Activated T-cell treated with anti-CD3 and anti-CD28 coated beads, Interleukin-2, amount 50 U/mL, for 24 hours (primary cell): ENCODE results near the gene ACSM2B.
A peak's percentile ranks its signal among the peaks of the same experiment; 100 is the strongest.
"Not testable (repeated sequence)": the region's sequence is repeated elsewhere in the genome, so short reads cannot be mapped to it uniquely, and the experiment has no call there.

ENCODE experiments used
- DNase-seq: peaks from one replicate; pipeline ENCODE4 v3.0.0-alpha.2; 2020
- H3K27ac Mint-ChIP-seq: 2 replicates; pipeline ENCODE4 v1.8.0; 2020; ENCODE audit warnings: mild to moderate bottlenecking, mixed read lengths
- H3K27me3 Mint-ChIP-seq: 2 replicates; pipeline ENCODE4 v1.8.0; 2020; ENCODE audit warnings: mixed read lengths
- H3K36me3 Mint-ChIP-seq: 2 replicates; pipeline ENCODE4 v1.8.0; 2020; ENCODE audit warnings: low read depth, mixed read lengths
- H3K4me1 Mint-ChIP-seq: 2 replicates; pipeline ENCODE4 v1.8.0; 2020; ENCODE audit warnings: low read depth, mixed read lengths
- H3K4me3 Mint-ChIP-seq: 2 replicates; pipeline ENCODE4 v1.8.0; 2020; ENCODE audit warnings: mild to moderate bottlenecking, moderate library complexity, mixed read lengths
- H3K9me3 Mint-ChIP-seq: 2 replicates; pipeline ENCODE4 v1.8.0; 2020; ENCODE audit warnings: mixed read lengths

Gene ACSM2B

DNA sequence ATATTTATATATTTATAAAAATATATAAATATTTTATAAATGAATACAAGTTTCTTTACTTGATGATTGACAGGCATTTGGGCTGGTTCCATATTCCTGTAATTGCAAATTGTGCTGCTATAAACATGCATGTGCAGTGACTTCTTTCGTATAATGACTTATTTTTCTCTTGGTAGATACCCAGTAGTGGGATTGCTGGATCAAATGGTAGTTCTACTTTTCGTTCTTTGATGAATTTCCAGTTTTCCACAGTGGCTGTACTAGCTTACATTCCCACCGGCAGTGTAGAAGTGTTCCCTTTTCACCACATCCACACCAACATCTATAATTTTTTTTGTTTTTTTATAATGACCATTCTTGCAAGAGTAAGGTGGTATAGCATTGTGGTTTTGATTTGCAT is 7.8 kb downstream of the ACSM2B start:
- H3K9me3 Mint-ChIP-seq, result no peaks in the 10 kb centered on the region
- no peak overlapping the region for H3K4me3 Mint-ChIP-seq
- H3K27ac Mint-ChIP-seq, result no peak overlapping the region
- no peaks in the 10 kb centered on the region for H3K4me1 Mint-ChIP-seq
- no peaks in the 10 kb centered on the region for H3K36me3 Mint-ChIP-seq
- no peak for DNase-seq
- H3K27me3 Mint-ChIP-seq, result peaks cover 8% of the 10 kb centered on the region

GRCh38 chr16:20566864-20567263 is 9.3 kb downstream of the ACSM2B start:
- DNase-seq, result no peak
- peaks cover 6% of the 10 kb centered on the region for H3K9me3 Mint-ChIP-seq
- H3K27me3 Mint-ChIP-seq, result peaks cover 8% of the 10 kb centered on the region
- H3K27ac Mint-ChIP-seq, result no peak overlapping the region
- H3K36me3 Mint-ChIP-seq, result no peaks in the 10 kb centered on the region
- H3K4me3 Mint-ChIP-seq, result no peak overlapping the region
- no peaks in the 10 kb centered on the region for H3K4me1 Mint-ChIP-seq

GRCh38 chr16:20565334-20565733 is 10.8 kb downstream of the ACSM2B start:
- H3K27me3 Mint-ChIP-seq, H3K9me3 Mint-ChIP-seq, H3K36me3 Mint-ChIP-seq, DNase-seq, H3K4me3 Mint-ChIP-seq, H3K4me1 Mint-ChIP-seq, H3K27ac Mint-ChIP-seq: not testable (repeated sequence)

DNA sequence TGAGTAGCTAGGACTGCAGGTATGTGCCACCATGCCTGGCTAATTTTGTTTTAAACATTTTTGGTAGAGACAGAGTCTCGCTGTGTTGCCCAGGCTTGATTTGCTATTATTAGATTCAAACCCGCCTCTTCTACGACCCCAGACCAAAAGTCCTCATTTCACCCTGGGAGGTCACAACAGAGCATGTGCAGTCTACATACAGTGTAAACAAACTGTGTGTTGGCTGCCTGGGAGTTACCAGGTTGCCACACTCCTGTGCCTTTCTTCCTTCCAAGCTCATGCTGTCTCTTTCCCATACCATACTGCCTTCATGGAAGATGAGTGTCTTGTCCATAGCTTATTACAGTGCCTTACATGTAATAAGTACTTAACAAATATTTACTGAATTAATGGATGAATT is 11.9 kb downstream of the ACSM2B start:
- H3K9me3 Mint-ChIP-seq, H3K4me3 Mint-ChIP-seq, H3K36me3 Mint-ChIP-seq, H3K27ac Mint-ChIP-seq, DNase-seq, H3K4me1 Mint-ChIP-seq, H3K27me3 Mint-ChIP-seq: not testable (repeated sequence)

- not testable (repeated sequence) for H3K36me3 Mint-ChIP-seq, H3K4me3 Mint-ChIP-seq
Measured at GRCh38 chr16:20555628-20556027, 20.5 kb downstream of the ACSM2B start.

DNA sequence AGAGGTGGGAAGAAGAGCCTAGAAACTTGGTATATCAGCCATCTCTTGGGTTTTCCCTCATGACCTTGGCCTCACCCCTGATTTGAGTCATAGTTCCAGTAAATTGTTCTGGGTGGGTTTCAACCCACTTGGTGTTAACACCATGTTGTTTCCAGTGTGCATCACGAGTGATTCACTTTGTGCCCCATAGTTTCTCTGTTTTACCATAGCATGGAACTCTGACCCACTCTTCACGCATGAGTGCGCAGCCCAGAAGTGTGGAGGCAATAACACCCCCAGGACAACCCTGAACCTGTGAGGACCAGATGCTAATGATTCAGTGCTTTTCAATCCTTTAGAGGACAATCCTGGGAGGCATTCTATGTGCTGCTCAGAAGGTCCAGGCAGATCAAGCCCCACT is 21.5 kb downstream of the ACSM2B start:
- Mint-ChIP-seq H3K27ac (peak overlapping the region; percentile 79), H3K4me1 (peaks cover 18% of the 10 kb centered on the region), H3K27me3 (peaks cover 14% of the 10 kb centered on the region)
- DNase-seq, H3K4me3 Mint-ChIP-seq, H3K9me3 Mint-ChIP-seq, H3K36me3 Mint-ChIP-seq: not testable (repeated sequence)

More at GRCh38 chr16:20555628-20556027, 20.5 kb downstream of the ACSM2B start:
- H3K27ac Mint-ChIP-seq, H3K9me3 Mint-ChIP-seq, DNase-seq, H3K27me3 Mint-ChIP-seq: not testable (repeated sequence)
- peaks cover 18% of the 10 kb centered on the region for H3K4me1 Mint-ChIP-seq

- H3K4me3 Mint-ChIP-seq, H3K9me3 Mint-ChIP-seq: not testable (repeated sequence)
- peak overlapping the region; percentile 60 for H3K27ac Mint-ChIP-seq
Measured at GRCh38 chr16:20553493-20553892, 22.7 kb downstream of the ACSM2B start.

GRCh38 chr16:20546951-20547350 is 29.2 kb downstream of the ACSM2B start:
- H3K27ac Mint-ChIP-seq, H3K4me3 Mint-ChIP-seq, H3K9me3 Mint-ChIP-seq, DNase-seq, H3K4me1 Mint-ChIP-seq, H3K36me3 Mint-ChIP-seq: not testable (repeated sequence)
- H3K27me3 Mint-ChIP-seq, result peaks cover 38% of the 10 kb centered on the region

More at GRCh38 chr16:20553493-20553892, 22.7 kb downstream of the ACSM2B start:
- Mint-ChIP-seq H3K4me1 (peaks cover 18% of the 10 kb centered on the region), H3K27me3 (peaks cover 17% of the 10 kb centered on the region)
- DNase-seq, H3K36me3 Mint-ChIP-seq: not testable (repeated sequence)

- H3K27ac Mint-ChIP-seq, H3K36me3 Mint-ChIP-seq, H3K4me3 Mint-ChIP-seq, H3K4me1 Mint-ChIP-seq, DNase-seq, H3K9me3 Mint-ChIP-seq: not testable (repeated sequence)
- H3K27me3 Mint-ChIP-seq, result peaks cover 38% of the 10 kb centered on the region
Measured at GRCh38 chr16:20546278-20546853, 29.8 kb downstream of the ACSM2B start.

GRCh38 chr16:20540603-20541316 is 35.4 kb downstream of the ACSM2B start:
- H3K4me3 Mint-ChIP-seq, H3K9me3 Mint-ChIP-seq, H3K4me1 Mint-ChIP-seq, H3K36me3 Mint-ChIP-seq, H3K27ac Mint-ChIP-seq, DNase-seq: not testable (repeated sequence)
- H3K27me3 Mint-ChIP-seq, result peaks cover 29% of the 10 kb centered on the region

DNA sequence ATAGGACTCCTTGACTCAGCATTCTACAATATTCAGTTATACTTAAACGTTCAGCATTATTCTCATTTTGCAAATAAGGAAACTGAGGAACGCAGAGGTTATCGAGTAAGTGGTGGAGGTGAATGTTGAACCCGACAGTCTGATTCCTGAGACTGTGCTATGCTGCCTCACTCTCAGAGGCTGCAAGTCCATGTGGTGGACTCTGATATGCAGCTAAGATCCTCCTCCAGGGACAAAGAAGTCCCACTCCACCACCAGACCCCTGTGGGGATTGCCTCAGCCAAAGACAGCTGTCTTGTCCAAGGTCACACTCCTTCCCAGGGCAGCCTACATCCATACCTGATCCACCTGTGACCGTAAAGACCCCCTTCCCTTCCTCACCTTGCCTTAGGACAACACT is 37.5 kb downstream of the ACSM2B start:
- Mint-ChIP-seq H3K9me3 (no peaks in the 10 kb centered on the region), H3K4me1 (no peaks in the 10 kb centered on the region), H3K27me3 (peaks cover 13% of the 10 kb centered on the region), H3K27ac (no peak overlapping the region), H3K36me3 (no peaks in the 10 kb centered on the region), H3K4me3 (no peak overlapping the region)
- no peak for DNase-seq

- Mint-ChIP-seq H3K36me3 (no peaks in the 10 kb centered on the region), H3K27me3 (peaks cover 10% of the 10 kb centered on the region), H3K27ac (no peak overlapping the region), H3K9me3 (no peaks in the 10 kb centered on the region), H3K4me1 (no peaks in the 10 kb centered on the region), H3K4me3 (no peak overlapping the region)
- DNase-seq, result no peak
Measured at GRCh38 chr16:20538181-20538580, 38.0 kb downstream of the ACSM2B start.

DNA sequence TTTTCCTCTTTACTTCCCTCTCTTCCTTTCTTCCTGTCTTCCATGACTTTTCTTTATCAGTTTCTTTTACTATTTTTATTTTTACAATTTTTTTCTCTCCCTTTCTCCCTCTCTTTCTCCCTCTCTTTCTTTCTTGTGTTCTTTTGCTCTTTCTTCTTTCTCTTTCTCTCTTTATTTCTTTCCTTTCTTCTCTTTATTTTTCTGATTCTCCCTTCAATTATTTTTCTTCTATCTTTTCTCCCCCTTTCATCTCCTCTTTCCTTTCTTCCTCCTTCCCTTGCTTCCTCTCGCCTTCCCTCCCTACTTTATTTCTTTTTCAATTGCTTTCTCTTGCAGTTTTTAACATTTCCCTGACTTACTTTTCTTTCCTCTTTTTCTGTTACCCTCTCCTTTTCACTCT is 39.5 kb downstream of the ACSM2B start:
- H3K4me1 Mint-ChIP-seq, H3K36me3 Mint-ChIP-seq, DNase-seq, H3K4me3 Mint-ChIP-seq, H3K9me3 Mint-ChIP-seq, H3K27ac Mint-ChIP-seq: not testable (repeated sequence)
- peaks cover 10% of the 10 kb centered on the region for H3K27me3 Mint-ChIP-seq

DNA sequence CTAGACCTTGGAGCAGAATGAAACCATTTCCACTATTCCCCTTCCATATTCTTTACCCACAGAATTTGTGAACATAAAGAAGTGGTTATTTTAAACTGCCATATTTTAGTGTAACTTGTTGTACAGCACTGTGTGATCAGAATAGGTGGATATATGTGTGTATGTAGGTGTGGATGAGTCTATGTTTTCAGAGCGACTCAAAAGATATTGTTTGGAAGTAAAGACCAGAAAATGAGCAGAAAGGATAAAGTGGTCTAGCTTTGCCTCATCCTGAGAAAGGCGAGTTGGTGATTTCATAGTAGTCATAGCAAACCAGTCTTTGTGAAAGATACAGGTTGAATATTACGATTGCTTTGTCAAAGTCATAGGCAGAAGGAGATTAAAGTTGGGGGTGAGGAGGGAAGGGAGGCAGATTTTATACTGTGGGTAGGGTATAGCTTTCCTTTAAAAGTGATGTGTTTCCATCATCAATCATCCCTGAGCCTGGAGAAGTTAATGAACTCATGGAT is 43.8 kb downstream of the ACSM2B start:
- DNase-seq, H3K27me3 Mint-ChIP-seq, H3K27ac Mint-ChIP-seq, H3K4me3 Mint-ChIP-seq, H3K36me3 Mint-ChIP-seq, H3K9me3 Mint-ChIP-seq, H3K4me1 Mint-ChIP-seq: not testable (repeated sequence)

DNA sequence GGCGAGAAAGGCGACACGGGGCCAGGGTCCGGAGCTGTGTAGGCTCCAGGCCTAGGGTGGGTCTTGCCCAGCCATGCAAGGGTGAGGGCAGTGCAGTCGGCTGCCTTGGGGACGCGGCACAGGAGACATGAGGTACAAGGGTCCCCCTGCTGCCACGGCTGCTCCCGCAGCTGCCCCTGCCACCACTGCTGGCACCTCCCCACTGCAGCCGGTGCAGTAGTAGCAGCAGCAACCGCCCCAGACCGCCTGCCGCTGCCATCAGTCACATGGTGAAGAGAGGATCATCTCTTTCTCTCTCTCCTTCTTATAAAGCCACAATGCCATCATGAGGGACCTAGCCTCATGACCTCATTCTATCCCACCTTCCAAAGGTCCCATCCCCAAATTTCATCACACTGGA is 44.4 kb downstream of the ACSM2B start:
- DNase-seq, H3K4me3 Mint-ChIP-seq, H3K27me3 Mint-ChIP-seq, H3K27ac Mint-ChIP-seq, H3K9me3 Mint-ChIP-seq, H3K4me1 Mint-ChIP-seq, H3K36me3 Mint-ChIP-seq: not testable (repeated sequence)
